Neural progenitor cell (in vitro differentiated cells): Measurements from ENCODE around the gene KSR1.

Experiments used
- EZH2 ChIP-seq: fragments of 200-600 bp; sonication (generic); IDR thresholded peaks from 2 replicates; pipeline ENCODE4 v1.6.1; 2017; ENCODE audit warnings: antibody characterized with exemption, mild to moderate bottlenecking, moderate library complexity
- EZH2phosphoT487 ChIP-seq: fragments of 200-600 bp; sonication (generic); IDR thresholded peaks from 2 replicates; pipeline ENCODE4 v1.6.1; 2017; ENCODE audit warnings: antibody characterized with exemption
- TF ChIP-seq, protein P1 (sequence below): fragments of 200-600 bp; sonication (generic); IDR thresholded peaks from 2 replicates; pipeline ENCODE4 v1.5.1; 2017; ENCODE audit warnings: antibody characterized with exemption, mild to moderate bottlenecking

DNA sequence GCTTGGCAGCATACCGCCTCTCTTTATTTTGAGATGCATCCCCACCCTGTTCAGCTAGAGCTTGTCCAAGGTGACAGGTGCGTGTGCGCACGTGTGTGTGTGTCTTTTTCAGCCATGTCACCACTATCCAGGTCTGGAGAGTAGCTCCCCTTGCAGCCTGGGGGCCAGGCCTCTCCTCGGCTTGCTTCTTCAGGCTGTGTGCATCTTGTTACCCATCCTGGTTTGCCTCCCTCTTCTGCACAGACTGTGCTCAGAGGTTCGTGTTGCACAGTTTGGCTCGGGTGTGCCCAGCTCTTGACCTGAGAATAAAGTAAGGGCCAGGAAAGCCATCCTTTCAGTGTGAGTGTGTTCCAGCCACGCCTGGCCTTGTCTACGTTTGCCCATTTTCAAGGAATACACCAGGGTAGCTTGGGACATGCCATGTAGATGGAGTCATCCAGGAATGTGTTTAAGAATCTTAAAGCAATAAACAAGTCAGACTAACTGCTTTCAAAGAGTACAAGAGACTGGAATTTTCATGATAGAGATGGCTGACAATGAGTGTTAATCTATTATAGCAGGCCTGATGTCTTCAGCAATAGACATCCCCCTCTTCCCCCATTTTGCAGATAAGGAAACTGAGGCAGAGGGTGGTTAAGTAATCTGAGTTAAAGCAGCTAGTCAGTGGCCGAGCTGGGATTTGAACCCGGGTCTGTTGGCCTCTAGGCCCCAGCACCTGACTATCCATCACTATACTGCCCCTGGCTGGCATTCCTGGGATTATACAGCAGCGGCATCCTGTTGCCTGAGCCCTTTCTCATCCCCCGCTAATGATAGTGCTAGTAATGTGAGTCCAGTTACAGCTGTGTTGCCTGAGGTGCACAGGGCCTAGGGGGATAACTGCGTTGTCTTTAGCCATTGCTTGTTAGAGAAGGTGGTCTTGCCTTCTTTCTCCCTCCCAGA is 77.9 kb downstream of the KSR1 start:
- TF ChIP-seq EZH2phosphoT487, result no peak
- TF ChIP-seq, protein P1, sequence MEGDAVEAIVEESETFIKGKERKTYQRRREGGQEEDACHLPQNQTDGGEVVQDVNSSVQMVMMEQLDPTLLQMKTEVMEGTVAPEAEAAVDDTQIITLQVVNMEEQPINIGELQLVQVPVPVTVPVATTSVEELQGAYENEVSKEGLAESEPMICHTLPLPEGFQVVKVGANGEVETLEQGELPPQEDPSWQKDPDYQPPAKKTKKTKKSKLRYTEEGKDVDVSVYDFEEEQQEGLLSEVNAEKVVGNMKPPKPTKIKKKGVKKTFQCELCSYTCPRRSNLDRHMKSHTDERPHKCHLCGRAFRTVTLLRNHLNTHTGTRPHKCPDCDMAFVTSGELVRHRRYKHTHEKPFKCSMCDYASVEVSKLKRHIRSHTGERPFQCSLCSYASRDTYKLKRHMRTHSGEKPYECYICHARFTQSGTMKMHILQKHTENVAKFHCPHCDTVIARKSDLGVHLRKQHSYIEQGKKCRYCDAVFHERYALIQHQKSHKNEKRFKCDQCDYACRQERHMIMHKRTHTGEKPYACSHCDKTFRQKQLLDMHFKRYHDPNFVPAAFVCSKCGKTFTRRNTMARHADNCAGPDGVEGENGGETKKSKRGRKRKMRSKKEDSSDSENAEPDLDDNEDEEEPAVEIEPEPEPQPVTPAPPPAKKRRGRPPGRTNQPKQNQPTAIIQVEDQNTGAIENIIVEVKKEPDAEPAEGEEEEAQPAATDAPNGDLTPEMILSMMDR, result peak; percentile 25
- no peak for TF ChIP-seq EZH2
